HepG2 (cell line): ENCODE data around the gene XAF1. TPM values are rescaled to one million over a fixed set of nuclear protein-coding genes. Genes with fewer than 3 reads are reported as not detected.
A peak's percentile ranks its signal among the peaks of the same experiment; 100 is the strongest.

Experiments
- HDAC6 ChIP-seq: fragments of 200-600 bp; sonication (generic); IDR thresholded peaks from 2 replicates; pipeline ENCODE4 v1.7.0; 2017; ENCODE audit warnings: mild to moderate bottlenecking, antibody characterized with exemption, low read length, low read depth
- KLF11 ChIP-seq: IDR thresholded peaks from 2 replicates; pipeline ENCODE4 v1.6.1; 2016; ENCODE audit warnings: missing compliant biosample characterization
- NR2F1 ChIP-seq, 2 experiments: fragments of 450-650 bp in 1 of 2; formaldehyde crosslinking in 1 of 2; IDR thresholded peaks; 2 replicates each; pipeline versions ENCODE4 v1.5.0 to v1.6.1; 2016 to 2020; ENCODE audit warnings: mild to moderate bottlenecking in 1 of 2, missing compliant biosample characterization in 1 of 2, missing genetic modification reagents in 1 of 2, moderate library complexity in 1 of 2
- PCBP1 ChIP-seq: fragments of 200-400 bp; formaldehyde crosslinking; IDR thresholded peaks from 2 replicates; pipeline ENCODE4 v1.6.1; 2017; ENCODE audit warnings: mild to moderate bottlenecking, low read depth, low read length, borderline replicate concordance
- U2AF1 ChIP-seq: fragments of 200-400 bp; formaldehyde crosslinking; optimal IDR thresholded peaks from 2 replicates; pipeline ENCODE3; 2017; ENCODE audit warnings: mild to moderate bottlenecking, low read depth, low read length
- ZNF263 ChIP-seq: sonication (generic); formaldehyde crosslinking; IDR thresholded peaks from 2 replicates; pipeline ENCODE4 v1.4.0; 2020; ENCODE audit warnings: missing genetic modification reagents
- ZNF329 ChIP-seq: sonication (generic); formaldehyde crosslinking; IDR thresholded peaks from 2 replicates; pipeline ENCODE4 v1.9.0; 2021; ENCODE audit warnings: low read depth, mild to moderate bottlenecking, missing genetic modification reagents
- ZNF331 ChIP-seq: sonication (generic); formaldehyde crosslinking; IDR thresholded peaks from 2 replicates; pipeline ENCODE4 v1.4.0; 2020; ENCODE audit warnings: missing genetic modification reagents
- ZNF33B ChIP-seq: sonication (generic); formaldehyde crosslinking; IDR thresholded peaks from 2 replicates; pipeline ENCODE4 v1.5.1; 2020; ENCODE audit warnings: mild to moderate bottlenecking, missing genetic modification reagents
- ZNF558 ChIP-seq: sonication (generic); formaldehyde crosslinking; IDR thresholded peaks from 2 replicates; pipeline ENCODE4 v1.9.0; 2022; ENCODE audit warnings: mild to moderate bottlenecking, missing genetic modification reagents, borderline replicate concordance
- ZNF761 ChIP-seq: sonication (generic); formaldehyde crosslinking; conservative IDR thresholded peaks from 2 replicates; pipeline ENCODE4 v1.4.0; 2020; ENCODE audit warnings: mild to moderate bottlenecking, missing genetic modification reagents
- ZNF83 ChIP-seq: sonication (generic); formaldehyde crosslinking; IDR thresholded peaks from 2 replicates; pipeline ENCODE4 v1.4.0; 2020; ENCODE audit warnings: missing genetic modification reagents, mild to moderate bottlenecking, borderline replicate concordance
- polyA plus RNA-seq, 8 experiments: library from polyadenylated mRNA; depleted of rRNA in 3 of 8; stranded (reverse) in 7 of 8; unstranded in 1 of 8; fragments of >200 nt; fragmentation: Illumina TruSeq in 4 of 8; extraction: Trizol in 4 of 8; gene quantifications; 2 replicates each; pipeline versions ENCODE4 v1.2.1 to v1.2.3, GENCODE V29; 2011 to 2016; ENCODE audit warnings: low read depth in 4 of 8, missing spikeins in 1 of 8, mixed read lengths in 1 of 8; ENCODE audit not compliant: insufficient read depth in 1 of 8
- total RNA-seq, 5 experiments: library from RNA; depleted of rRNA; stranded (reverse); fragments of >200 nt; fragmentation: Illumina TruSeq; extraction: Trizol; gene quantifications; 2 replicates each; pipeline ENCODE4 v1.2.3, GENCODE V29; 2016; ENCODE audit warnings: low read depth in 1 of 5
- TF ChIP-seq, protein P1 (sequence below): sonication (generic); formaldehyde crosslinking; IDR thresholded peaks from 2 replicates; pipeline ENCODE4 v1.4.0; 2020; ENCODE audit warnings: mild to moderate bottlenecking, missing genetic modification reagents
- TF ChIP-seq, protein P2 (sequence below): sonication (generic); formaldehyde crosslinking; IDR thresholded peaks from 2 replicates; pipeline ENCODE4 v1.5.0; 2020; ENCODE audit warnings: missing genetic modification reagents
- TF ChIP-seq, protein P3 (sequence below): sonication (generic); formaldehyde crosslinking; IDR thresholded peaks from 2 replicates; pipeline ENCODE4 v1.4.0; 2020; ENCODE audit warnings: missing genetic modification reagents
- TF ChIP-seq, protein P4 (sequence below): sonication (generic); formaldehyde crosslinking; IDR thresholded peaks from 2 replicates; pipeline ENCODE4 v1.4.0; 2020; ENCODE audit warnings: mild to moderate bottlenecking, missing genetic modification reagents, borderline replicate concordance
- TF ChIP-seq, protein P5 (sequence below): sonication (generic); formaldehyde crosslinking; conservative IDR thresholded peaks from 2 replicates; pipeline ENCODE4 v1.8.0; 2022; ENCODE audit warnings: low read depth, missing genetic modification reagents
- TF ChIP-seq, protein P6 (sequence below): sonication (generic); formaldehyde crosslinking; IDR thresholded peaks from 2 replicates; pipeline ENCODE4 v1.5.0; 2020; ENCODE audit warnings: missing genetic modification reagents

The XAF1 gene
- total and polyA plus RNA-seq, 2 of the 13 experiments (the other 11 are each of a cell fraction or from before 2014, with no cell fraction given), result 1.2 to 2.4 TPM

DNA sequence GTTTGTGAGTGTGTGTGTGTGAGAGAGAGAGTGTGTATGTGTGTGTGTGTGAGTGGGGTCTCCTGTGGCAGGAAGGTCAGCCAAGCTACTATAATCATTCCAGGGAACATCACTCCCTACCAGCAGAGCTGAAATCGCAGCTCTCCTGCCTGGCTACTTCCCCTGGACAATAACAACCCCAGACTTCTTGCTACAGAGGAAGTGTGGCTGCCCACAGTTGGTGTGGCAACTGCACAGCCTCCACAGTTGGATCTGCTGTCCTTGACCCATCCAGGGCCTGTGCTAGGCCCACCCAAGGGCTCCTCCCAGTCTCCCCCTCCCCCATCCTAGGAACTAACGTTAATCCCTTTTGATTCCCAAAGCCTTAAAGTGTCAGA lies 44.2 kb upstream of the XAF1 start (continued):
- TF ChIP-seq, protein P1, sequence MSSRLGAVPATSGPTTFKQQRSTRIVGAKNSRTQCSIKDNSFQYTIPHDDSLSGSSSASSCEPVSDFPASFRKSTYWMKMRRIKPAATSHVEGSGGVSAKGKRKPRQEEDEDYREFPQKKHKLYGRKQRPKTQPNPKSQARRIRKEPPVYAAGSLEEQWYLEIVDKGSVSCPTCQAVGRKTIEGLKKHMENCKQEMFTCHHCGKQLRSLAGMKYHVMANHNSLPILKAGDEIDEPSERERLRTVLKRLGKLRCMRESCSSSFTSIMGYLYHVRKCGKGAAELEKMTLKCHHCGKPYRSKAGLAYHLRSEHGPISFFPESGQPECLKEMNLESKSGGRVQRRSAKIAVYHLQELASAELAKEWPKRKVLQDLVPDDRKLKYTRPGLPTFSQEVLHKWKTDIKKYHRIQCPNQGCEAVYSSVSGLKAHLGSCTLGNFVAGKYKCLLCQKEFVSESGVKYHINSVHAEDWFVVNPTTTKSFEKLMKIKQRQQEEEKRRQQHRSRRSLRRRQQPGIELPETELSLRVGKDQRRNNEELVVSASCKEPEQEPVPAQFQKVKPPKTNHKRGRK (CRISPR knock-in tag), result no peak
- TF ChIP-seq PCBP1 (no peak), KLF11 (CRISPR knock-in tag) (no peak), NR2F1 (CRISPR knock-in tag; IDR thresholded peaks at IDR 0.05) (peak in 1 of 2 experiments; percentile 55; a peak in 1 of 4 replicates), ZNF263 (CRISPR knock-in tag) (0 out of 2 replicates have a peak, but pooled peaks have one; percentile 11), ZNF558 (CRISPR knock-in tag) (no peak; the same call in 1 of the 2 replicates), ZNF761 (CRISPR knock-in tag) (no peak), U2AF1 (no peak), ZNF329 (CRISPR knock-in tag) (no peak; the same call in 1 of the 2 replicates), ZNF33B (CRISPR knock-in tag) (no peak), ZNF331 (CRISPR knock-in tag) (0 out of 2 replicates have a peak, but pooled peaks have one; percentile 9), ZNF83 (CRISPR knock-in tag) (no peak), HDAC6 (no peak)
- TF ChIP-seq, protein P2, sequence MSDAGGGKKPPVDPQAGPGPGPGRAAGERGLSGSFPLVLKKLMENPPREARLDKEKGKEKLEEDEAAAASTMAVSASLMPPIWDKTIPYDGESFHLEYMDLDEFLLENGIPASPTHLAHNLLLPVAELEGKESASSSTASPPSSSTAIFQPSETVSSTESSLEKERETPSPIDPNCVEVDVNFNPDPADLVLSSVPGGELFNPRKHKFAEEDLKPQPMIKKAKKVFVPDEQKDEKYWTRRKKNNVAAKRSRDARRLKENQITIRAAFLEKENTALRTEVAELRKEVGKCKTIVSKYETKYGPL, result no peak
- TF ChIP-seq, protein P3, sequence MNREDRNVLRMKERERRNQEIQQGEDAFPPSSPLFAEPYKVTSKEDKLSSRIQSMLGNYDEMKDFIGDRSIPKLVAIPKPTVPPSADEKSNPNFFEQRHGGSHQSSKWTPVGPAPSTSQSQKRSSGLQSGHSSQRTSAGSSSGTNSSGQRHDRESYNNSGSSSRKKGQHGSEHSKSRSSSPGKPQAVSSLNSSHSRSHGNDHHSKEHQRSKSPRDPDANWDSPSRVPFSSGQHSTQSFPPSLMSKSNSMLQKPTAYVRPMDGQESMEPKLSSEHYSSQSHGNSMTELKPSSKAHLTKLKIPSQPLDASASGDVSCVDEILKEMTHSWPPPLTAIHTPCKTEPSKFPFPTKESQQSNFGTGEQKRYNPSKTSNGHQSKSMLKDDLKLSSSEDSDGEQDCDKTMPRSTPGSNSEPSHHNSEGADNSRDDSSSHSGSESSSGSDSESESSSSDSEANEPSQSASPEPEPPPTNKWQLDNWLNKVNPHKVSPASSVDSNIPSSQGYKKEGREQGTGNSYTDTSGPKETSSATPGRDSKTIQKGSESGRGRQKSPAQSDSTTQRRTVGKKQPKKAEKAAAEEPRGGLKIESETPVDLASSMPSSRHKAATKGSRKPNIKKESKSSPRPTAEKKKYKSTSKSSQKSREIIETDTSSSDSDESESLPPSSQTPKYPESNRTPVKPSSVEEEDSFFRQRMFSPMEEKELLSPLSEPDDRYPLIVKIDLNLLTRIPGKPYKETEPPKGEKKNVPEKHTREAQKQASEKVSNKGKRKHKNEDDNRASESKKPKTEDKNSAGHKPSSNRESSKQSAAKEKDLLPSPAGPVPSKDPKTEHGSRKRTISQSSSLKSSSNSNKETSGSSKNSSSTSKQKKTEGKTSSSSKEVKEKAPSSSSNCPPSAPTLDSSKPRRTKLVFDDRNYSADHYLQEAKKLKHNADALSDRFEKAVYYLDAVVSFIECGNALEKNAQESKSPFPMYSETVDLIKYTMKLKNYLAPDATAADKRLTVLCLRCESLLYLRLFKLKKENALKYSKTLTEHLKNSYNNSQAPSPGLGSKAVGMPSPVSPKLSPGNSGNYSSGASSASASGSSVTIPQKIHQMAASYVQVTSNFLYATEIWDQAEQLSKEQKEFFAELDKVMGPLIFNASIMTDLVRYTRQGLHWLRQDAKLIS, result no peak
- TF ChIP-seq, protein P4, sequence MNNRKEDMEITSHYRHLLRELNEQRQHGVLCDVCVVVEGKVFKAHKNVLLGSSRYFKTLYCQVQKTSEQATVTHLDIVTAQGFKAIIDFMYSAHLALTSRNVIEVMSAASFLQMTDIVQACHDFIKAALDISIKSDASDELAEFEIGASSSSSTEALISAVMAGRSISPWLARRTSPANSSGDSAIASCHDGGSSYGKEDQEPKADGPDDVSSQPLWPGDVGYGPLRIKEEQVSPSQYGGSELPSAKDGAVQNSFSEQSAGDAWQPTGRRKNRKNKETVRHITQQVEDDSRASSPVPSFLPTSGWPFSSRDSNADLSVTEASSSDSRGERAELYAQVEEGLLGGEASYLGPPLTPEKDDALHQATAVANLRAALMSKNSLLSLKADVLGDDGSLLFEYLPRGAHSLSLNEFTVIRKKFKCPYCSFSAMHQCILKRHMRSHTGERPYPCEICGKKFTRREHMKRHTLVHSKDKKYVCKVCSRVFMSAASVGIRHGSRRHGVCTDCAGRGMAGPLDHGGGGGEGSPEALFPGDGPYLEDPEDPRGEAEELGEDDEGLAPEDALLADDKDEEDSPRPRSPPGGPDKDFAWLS (CRISPR knock-in tag), result no peak
- TF ChIP-seq, protein P5, sequence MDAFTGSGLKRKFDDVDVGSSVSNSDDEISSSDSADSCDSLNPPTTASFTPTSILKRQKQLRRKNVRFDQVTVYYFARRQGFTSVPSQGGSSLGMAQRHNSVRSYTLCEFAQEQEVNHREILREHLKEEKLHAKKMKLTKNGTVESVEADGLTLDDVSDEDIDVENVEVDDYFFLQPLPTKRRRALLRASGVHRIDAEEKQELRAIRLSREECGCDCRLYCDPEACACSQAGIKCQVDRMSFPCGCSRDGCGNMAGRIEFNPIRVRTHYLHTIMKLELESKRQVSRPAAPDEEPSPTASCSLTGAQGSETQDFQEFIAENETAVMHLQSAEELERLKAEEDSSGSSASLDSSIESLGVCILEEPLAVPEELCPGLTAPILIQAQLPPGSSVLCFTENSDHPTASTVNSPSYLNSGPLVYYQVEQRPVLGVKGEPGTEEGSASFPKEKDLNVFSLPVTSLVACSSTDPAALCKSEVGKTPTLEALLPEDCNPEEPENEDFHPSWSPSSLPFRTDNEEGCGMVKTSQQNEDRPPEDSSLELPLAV (CRISPR knock-in tag), result no peak
- TF ChIP-seq, protein P6, sequence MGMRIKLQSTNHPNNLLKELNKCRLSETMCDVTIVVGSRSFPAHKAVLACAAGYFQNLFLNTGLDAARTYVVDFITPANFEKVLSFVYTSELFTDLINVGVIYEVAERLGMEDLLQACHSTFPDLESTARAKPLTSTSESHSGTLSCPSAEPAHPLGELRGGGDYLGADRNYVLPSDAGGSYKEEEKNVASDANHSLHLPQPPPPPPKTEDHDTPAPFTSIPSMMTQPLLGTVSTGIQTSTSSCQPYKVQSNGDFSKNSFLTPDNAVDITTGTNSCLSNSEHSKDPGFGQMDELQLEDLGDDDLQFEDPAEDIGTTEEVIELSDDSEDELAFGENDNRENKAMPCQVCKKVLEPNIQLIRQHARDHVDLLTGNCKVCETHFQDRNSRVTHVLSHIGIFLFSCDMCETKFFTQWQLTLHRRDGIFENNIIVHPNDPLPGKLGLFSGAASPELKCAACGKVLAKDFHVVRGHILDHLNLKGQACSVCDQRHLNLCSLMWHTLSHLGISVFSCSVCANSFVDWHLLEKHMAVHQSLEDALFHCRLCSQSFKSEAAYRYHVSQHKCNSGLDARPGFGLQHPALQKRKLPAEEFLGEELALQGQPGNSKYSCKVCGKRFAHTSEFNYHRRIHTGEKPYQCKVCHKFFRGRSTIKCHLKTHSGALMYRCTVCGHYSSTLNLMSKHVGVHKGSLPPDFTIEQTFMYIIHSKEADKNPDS (CRISPR knock-in tag), result 0 out of 2 replicates have a peak, but pooled peaks have one; percentile 58
